Esophagus (tissue), 2 donors: ENCODE data around the gene SLC24A3. TPM values are rescaled to one million over a fixed set of nuclear protein-coding genes. Genes with fewer than 3 reads are reported as not detected.

Experiments used
- H3K27ac ChIP-seq, 2 donors: one replicate each; pipeline ENCODE4 v1.5.1; 2013; ENCODE audit warnings: low read depth in 2 of 2, mild to moderate bottlenecking in 2 of 2, inconsistent platforms in 1 of 2, low read length in 1 of 2, moderate library complexity in 1 of 2
- H3K27me3 ChIP-seq, 2 donors: one replicate each; pipeline ENCODE4 v1.6.1; 2013; ENCODE audit warnings: low read length in 2 of 2, control low read depth in 1 of 2, mild to moderate bottlenecking in 1 of 2; ENCODE audit not compliant: insufficient read depth in 2 of 2, control insufficient read depth in 1 of 2
- H3K36me3 ChIP-seq, 2 donors: one replicate each; pipeline ENCODE4 v1.6.1; 2013; ENCODE audit warnings: low read length in 1 of 2; ENCODE audit not compliant: control insufficient read depth in 2 of 2, insufficient read depth in 2 of 2
- H3K4me1 ChIP-seq, 2 donors: one replicate each; pipeline ENCODE4 v1.6.1; 2013; ENCODE audit warnings: low read length in 1 of 2; ENCODE audit not compliant: control insufficient read depth in 2 of 2, insufficient read depth in 2 of 2
- H3K4me3 ChIP-seq, 2 donors: one replicate each; pipeline ENCODE4 v1.5.1; 2013; ENCODE audit warnings: low read length in 2 of 2, mild to moderate bottlenecking in 2 of 2, low read depth in 1 of 2, moderate library complexity in 1 of 2
- H3K9me3 ChIP-seq, 2 donors: one replicate each; pipeline ENCODE4 v1.6.1; 2013; ENCODE audit warnings: mild to moderate bottlenecking in 2 of 2, low read depth in 1 of 2, low read length in 1 of 2, moderate library complexity in 1 of 2; ENCODE audit not compliant: control insufficient read depth in 2 of 2, insufficient read depth in 1 of 2
- WGBS, 2 donors: extraction: QIAGEN DNeasy Blood & Tissue Kit; methylation state at CpG; one replicate each; pipeline ENCODE4 v1.1.7; 2013; 5-methylcytosine and 5-hydroxymethylcytosine counted together
- polyA plus RNA-seq, 2 donors: library from polyadenylated mRNA; stranded (reverse); fragments of 200-250 nt; gene quantifications; one replicate each; pipeline ENCODE4 v1.2.3, GENCODE V29; 2013
- donor health status: healthy with polysubstance abuse.
- donor health status: Bipolar disorder and iron deficiency.

Gene SLC24A3
- polyA plus RNA-seq, 2 donors: 6.5 to 7.3 TPM

DNA sequence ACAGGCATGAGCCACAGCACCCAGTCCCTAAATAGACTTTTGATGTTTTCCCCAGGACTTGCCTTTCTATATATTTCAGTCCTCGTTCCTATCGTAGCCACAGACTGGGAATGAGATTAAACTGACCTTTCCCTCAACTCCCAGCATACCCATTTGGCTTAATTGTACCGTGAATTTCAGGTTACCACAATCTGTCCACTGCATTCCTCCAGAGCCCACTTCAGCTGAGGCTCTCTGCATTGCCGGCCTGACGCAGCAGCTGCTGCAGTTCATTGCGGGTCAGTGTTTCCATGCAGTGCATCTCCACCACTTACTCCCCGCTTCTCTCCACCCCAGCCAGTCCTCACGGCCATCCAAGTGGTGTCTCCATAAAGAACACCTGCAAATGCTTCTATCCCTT is 442.5 kb downstream of the SLC24A3 start:
- H3K27me3 ChIP-seq: no peaks in the 10 kb centered on the region
- 92 to 93% methylated on average over 8 of the region's 8 CpGs for WGBS, 2 donors
- H3K9me3 ChIP-seq: no peaks in the 10 kb centered on the region
- no peaks in the 10 kb centered on the region for H3K4me1 ChIP-seq
- no peak overlapping the region for H3K4me3 ChIP-seq
- H3K27ac ChIP-seq: no peak overlapping the region
- peaks cover 0 to 4% of the 10 kb centered on the region in 2 donors for H3K36me3 ChIP-seq

DNA sequence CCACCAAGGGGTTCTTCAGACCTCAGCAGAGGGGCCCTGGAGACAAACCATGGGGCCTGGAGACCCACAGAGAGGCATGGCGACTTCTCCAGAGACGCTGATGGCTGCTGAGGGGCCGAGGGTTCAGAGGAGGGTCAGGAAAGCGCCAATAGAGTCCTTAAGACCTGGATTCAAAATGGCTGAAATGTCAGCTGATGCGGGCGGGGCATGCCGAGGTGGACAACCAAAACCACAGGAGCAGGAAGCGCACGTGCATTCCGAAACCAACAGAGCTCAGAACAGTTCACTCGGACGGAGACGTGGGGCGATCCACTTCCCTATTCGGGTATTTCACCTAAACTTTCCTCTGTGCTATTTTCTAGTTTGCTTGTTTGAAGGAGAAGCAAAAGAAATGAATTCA is 445.7 kb downstream of the SLC24A3 start:
- Histone ChIP-seq H3K9me3 (no peaks in the 10 kb centered on the region), H3K27ac (no peak overlapping the region), H3K4me1 (no peaks in the 10 kb centered on the region), H3K4me3 (no peak overlapping the region), H3K27me3 (no peaks in the 10 kb centered on the region), H3K36me3 (peaks cover 0 to 4% of the 10 kb centered on the region in 2 donors)
- WGBS, 2 donors: 82 to 84% methylated on average over 15 of the region's 15 CpGs

DNA sequence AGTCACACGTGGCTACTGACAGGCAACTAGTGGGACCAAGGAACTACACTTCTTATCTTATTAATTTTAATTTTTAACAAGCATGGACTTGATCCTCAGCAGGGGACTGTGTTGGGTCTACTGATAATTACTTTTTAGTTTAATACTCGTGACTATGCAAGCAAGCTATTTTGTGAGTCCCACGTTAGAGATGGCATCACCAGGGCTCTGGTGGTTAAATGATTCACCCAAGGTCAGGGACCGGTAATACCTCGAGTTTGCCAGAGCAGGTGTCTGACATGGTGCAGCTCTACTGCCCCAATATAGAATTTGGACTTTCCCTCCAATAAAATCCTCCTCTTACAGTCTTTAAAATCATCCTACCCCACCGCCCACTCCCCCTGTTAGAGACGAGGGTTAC is 447.0 kb downstream of the SLC24A3 start:
- H3K4me3 ChIP-seq: no peak overlapping the region
- H3K4me1 ChIP-seq: no peaks in the 10 kb centered on the region
- H3K27me3 ChIP-seq: no peaks in the 10 kb centered on the region
- H3K27ac ChIP-seq: no peak overlapping the region
- H3K36me3 ChIP-seq: peaks cover 0 to 4% of the 10 kb centered on the region in 2 donors
- 65% methylated on average over 7 of the region's 7 CpGs for WGBS, 2 donors
- H3K9me3 ChIP-seq: no peaks in the 10 kb centered on the region

DNA sequence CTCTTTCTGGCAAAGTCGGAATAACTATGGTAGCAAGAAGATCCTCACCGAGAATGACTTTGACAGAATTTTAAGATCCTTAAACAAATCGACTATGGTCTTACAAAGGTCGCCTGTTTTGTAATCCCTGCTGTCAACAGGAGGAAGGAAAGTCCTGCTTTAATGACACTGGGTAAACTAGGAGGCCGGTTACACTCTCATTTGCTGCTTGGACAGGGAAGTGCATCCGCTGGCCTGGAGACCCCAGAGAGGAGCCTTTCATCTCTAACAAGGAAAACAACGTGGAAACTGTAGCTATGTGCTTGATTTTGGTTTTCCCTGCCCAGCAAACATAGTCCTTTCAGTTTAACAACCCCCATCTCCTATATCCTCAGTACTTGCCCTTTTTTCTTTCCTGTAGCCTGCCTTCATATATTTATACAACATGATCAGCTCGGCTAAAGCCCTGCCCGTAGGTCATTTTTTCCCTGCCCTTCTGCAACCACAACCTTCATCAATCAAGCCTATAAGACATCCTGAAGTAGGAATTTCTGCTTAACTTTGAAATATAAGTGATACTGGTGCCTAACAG is 448.5 kb downstream of the SLC24A3 start:
- Histone ChIP-seq H3K4me1 (no peaks in the 10 kb centered on the region), H3K27ac (no peak overlapping the region), H3K27me3 (no peaks in the 10 kb centered on the region), H3K36me3 (peaks cover 0 to 4% of the 10 kb centered on the region in 2 donors), H3K9me3 (no peaks in the 10 kb centered on the region), H3K4me3 (no peak overlapping the region)
- WGBS, 2 donors: 57 to 59% methylated on average over 9 of the region's 9 CpGs

DNA sequence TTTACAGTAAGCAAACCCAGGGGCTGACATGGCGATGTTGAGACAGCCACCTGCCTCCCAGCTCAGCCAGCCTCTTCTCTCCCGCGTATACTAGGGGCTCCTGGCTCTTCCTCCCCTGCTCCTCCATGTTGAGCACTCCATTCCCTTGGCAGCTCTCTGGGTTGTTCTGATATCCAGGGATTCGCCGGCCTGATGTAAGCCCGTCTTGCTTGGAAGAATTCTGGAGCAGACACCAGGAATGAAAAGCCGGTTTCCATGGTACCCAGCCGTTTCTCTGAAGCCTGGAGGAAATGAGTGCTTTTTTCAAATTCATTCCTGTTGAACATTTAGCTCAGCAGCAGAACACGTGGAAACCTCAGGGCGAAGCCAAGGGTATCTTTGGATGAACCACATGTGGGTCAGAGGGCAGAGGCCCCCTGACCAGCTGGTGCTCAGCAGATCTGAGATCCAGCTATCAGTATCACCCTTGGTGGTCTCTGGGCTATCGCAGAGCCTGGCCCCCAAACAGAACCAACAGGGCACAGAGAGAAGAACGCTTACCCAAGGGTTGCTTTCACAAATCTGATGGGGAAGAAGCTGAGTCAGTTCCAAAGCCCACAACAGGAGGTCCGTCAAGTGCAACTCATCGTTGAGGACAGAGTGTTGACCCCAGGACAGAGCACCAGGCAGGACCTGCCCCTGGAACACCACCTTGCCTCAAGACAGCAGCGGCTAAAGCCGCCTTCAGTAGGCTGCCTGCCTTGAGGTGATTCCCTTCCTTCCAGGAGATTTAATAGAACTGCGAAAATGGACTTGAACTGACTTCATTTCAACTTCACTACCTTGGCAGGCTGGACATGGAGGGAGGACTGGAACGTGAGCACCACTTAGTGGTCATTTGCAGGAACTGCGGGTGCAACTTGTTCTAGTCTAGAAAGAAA is 449.5 kb downstream of the SLC24A3 start:
- H3K4me3 ChIP-seq: no peak overlapping the region
- WGBS, 2 donors: 39 to 46% methylated on average over 19 of the region's 19 CpGs
- H3K27me3 ChIP-seq: no peaks in the 10 kb centered on the region
- H3K9me3 ChIP-seq: no peaks in the 10 kb centered on the region
- no peak overlapping the region for H3K27ac ChIP-seq
- no peaks in the 10 kb centered on the region for H3K4me1 ChIP-seq
- no peaks in the 10 kb centered on the region for H3K36me3 ChIP-seq

DNA sequence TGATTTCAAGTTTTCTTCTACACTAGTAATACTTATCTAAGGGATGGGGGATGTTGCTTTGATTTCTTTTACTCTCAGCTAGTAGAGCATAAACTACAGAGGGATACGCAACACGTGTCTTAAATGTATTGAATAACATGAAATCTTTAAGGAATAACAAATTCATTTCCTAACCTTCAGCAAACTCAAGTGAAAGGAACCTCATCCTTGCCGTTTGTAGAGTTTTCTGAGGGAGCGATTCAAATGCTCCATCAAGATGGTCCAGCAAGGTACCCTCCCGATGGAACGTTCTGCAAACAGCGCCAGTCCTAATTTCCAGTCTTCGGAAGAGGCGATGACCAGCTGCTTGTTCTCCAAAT is 450.2 kb downstream of the SLC24A3 start:
- H3K4me3 ChIP-seq: no peak overlapping the region
- no peaks in the 10 kb centered on the region for H3K9me3 ChIP-seq
- WGBS, 2 donors: 52 to 53% methylated on average over 9 of the region's 9 CpGs
- no peaks in the 10 kb centered on the region for H3K27me3 ChIP-seq
- no peaks in the 10 kb centered on the region for H3K4me1 ChIP-seq
- H3K27ac ChIP-seq: no peak overlapping the region
- H3K36me3 ChIP-seq: no peaks in the 10 kb centered on the region

DNA sequence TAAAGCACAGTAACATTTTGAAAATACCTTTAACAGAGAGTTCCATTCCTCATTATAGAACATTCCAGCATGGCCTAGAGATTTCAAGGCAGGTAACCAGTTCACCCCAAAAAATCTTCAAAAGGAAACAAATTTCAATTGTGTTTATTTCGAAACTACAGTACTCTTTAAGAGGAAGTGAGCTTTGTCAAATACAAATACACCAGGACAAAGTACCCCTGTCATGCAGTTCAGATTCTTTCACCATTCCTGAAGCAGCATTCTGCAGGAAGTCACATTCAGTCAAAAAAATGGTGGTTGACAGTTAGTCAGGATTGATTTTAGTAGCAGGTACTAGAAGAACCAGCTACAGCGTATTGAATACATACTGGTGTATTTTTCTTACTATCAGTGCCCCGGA is 456.0 kb downstream of the SLC24A3 start:
- H3K27ac ChIP-seq: no peak overlapping the region
- no peaks in the 10 kb centered on the region for H3K4me1 ChIP-seq
- 88 to 92% methylated on average over 3 of the region's 3 CpGs for WGBS, 2 donors

DNA sequence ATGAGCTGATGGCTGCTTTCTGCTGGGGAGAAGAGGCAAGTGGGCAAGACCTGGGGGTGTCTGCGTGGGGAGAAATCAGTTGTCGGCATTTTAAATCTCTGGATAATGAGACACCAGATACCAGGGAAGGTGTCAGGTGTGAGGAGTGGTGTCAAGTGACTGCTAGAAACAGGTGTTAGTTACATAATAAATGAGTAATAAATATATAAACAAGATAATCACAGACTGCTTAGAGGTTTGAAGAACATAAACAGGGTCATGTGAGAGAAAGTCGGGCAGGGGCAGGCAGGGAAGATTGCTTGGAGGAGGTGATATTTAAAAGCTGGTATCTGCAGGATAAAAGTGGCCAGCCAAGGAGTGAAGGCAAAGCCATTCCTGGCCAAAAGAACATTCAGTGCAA is 458.4 kb downstream of the SLC24A3 start:
- no peaks in the 10 kb centered on the region for H3K9me3 ChIP-seq
- no peaks in the 10 kb centered on the region for H3K36me3 ChIP-seq
- no peak overlapping the region for H3K4me3 ChIP-seq
- WGBS, 2 donors: 55 to 70% methylated on average over 3 of the region's 3 CpGs
- H3K4me1 ChIP-seq: no peaks in the 10 kb centered on the region
- no peak overlapping the region for H3K27ac ChIP-seq
- H3K27me3 ChIP-seq: no peaks in the 10 kb centered on the region

More for the DNA sequence above, 456.0 kb downstream of the SLC24A3 start:
- Histone ChIP-seq H3K4me3 (no peak overlapping the region), H3K9me3 (no peaks in the 10 kb centered on the region), H3K27me3 (no peaks in the 10 kb centered on the region), H3K36me3 (no peaks in the 10 kb centered on the region)

DNA sequence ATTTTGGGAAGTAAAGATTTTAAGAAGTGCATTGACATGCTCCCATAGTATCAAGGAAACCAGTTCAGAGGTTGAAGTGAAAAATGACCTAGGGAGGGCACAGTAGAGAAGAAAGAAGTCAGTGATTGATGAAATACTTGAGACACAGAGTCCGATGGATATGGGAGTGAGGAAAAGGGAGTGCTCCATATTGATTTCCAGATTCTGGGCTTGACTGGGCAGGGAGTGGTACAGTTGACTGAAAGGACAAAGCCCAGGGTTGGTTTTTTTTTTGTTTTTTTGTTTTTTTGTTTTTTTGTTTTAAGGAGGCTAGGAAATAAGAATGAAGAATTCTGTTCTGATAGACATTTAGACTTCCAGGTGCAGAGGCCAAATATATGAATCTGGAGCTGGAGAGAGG is 458.9 kb downstream of the SLC24A3 start:
- H3K9me3 ChIP-seq: no peaks in the 10 kb centered on the region
- H3K4me3 ChIP-seq: no peak overlapping the region
- WGBS, 2 donors: 65 to 71% methylated on average over 1 of the region's 1 CpG
- no peaks in the 10 kb centered on the region for H3K4me1 ChIP-seq
- no peaks in the 10 kb centered on the region for H3K27me3 ChIP-seq
- H3K36me3 ChIP-seq: no peaks in the 10 kb centered on the region
- no peak overlapping the region for H3K27ac ChIP-seq

DNA sequence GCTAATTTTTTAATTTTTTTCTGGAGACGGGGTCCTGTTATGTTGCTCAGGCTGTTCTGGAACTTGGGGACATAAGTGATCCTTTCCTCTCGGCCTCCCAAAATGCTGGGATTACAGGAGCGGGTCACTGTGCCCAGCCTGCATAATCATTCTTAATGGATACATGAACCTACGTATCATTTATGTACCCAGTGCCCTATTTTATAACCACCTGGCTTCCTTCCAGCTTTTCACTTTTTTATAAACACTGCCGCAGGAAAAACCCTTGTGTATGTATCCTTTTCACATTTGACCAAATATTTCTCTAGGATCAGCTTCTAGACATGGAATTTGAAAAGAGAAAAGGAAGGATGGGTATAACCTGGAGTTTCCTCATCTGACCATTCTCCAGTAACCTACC is 460.1 kb downstream of the SLC24A3 start:
- H3K36me3 ChIP-seq: no peaks in the 10 kb centered on the region
- no peaks in the 10 kb centered on the region for H3K9me3 ChIP-seq
- no peaks in the 10 kb centered on the region for H3K27me3 ChIP-seq
- WGBS, 2 donors: 55 to 58% methylated on average over 5 of the region's 5 CpGs
- no peaks in the 10 kb centered on the region for H3K4me1 ChIP-seq
- H3K4me3 ChIP-seq: no peak overlapping the region
- H3K27ac ChIP-seq: no peak overlapping the region
